DLD1 (cell line): Measurements from ENCODE around the gene EDEM1.
"Not testable (repeated sequence)": the region's sequence is repeated elsewhere in the genome, so short reads cannot be mapped to it uniquely, and the experiment has no call there.

Experiments
- in situ Hi-C: cut with HindIII; loops from 2 replicates; pipeline ENCODE4 v1.10.0; 2017; ENCODE audit warnings: low sequenced_read_pairs

Gene EDEM1

DNA sequence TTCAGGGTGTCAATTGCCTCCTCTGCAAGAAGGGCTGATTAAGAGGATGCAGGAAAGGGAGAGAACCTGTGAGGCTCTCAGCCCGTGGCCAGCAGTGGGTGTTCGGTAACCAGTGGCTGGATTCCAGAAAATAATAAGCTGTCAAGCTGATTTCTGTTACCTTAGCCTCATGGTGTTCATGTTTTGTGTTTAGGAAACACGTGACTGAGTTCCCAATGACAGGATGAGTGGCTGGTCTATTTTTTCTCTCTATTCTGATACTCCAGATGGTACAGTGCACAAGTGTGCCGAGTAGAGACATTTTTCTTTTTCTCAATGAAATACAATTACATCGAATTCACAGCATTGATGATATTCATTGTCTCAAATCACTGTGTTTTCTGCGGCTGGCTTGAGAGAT is 43.6 kb downstream of the EDEM1 start:
- in situ Hi-C loops: no loop called here

DNA sequence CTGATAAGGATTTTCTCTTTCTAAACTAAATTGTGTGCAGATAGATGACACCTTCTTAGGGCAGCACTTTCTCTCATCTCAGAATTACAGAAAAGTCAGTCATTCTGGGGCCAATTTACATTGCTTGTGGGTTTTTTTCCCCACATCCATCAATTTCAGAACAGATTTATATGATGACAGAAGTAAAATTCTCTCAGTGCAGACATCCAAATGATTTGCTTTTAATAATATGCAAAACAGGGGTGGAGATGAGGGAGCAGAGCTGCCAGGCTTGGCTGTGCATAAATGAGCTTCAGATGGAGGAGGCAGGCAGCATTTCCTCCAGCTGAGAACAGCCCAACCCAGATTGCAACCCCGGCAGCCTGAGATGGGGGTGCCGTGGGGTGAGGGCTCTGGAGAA is 44.0 kb downstream of the EDEM1 start:
- in situ Hi-C loops: no loop called here

DNA sequence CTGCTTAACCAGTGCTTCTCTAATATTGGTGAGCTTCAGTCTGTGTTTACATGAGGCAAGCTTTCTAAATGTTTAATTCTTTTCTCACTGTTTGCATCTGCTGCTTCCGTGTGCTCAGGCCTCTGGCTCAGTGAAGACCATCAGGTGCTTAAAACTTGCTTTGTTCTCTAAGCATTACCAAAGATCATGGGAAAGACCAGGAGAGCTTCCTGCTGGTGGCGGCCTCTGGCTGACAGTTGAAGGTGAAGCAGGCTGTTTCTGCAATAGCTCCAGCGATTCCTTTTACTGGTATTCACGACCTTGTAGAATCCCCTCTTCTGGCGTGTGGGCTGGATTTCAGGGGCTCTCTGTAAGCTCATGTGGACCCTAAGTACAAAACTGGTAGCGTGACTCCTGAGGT is 45.1 kb downstream of the EDEM1 start:
- in situ Hi-C loops: no loop called here

DNA sequence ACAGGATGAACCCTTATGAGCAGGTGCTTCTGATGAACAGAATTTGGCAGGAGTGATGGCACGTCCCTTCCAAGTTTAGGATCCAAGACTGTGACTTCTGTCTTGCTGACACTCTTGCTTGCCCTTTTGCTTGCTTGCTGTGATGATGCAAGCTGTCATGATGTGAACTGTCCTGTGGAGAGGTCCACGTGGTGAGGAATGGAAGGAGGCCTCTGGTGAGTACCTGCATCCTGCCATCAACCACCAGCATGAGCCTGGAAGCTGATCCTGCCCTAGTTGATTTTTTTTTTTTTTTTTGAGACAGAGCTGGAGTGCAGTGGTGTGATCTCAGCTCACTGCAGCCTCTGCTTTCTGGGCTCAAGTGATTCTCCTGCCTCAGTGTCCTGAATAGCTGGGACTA is 45.5 kb downstream of the EDEM1 start:
- in situ Hi-C loops: no loop called here

- in situ Hi-C loops: no loop called here
These were observed 48.1 kb downstream of the EDEM1 start for GRCh38 chr3:5235655-5236054.

- in situ Hi-C loops: no loop called here
These were observed 51.0 kb downstream of the EDEM1 start for GRCh38 chr3:5238545-5238944.

DNA sequence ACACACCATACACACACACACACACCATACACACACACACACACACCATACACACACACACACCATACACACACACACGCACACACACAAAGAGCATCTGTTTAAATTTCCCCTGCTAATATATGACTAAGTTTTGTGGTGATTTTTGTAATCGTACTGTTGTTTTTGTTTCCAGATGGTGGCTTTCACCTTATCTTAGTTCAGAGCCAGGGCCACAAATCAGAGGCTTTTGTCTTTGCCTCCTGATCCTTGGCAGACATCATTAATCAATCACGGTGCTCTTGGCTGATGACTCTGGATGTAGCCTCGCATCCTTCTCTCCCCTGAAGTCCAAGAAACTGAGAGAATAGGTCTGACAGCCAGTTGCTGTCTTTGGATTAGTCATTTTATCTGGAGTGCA is 52.1 kb downstream of the EDEM1 start:
- in situ Hi-C loops: no loop called here

DNA sequence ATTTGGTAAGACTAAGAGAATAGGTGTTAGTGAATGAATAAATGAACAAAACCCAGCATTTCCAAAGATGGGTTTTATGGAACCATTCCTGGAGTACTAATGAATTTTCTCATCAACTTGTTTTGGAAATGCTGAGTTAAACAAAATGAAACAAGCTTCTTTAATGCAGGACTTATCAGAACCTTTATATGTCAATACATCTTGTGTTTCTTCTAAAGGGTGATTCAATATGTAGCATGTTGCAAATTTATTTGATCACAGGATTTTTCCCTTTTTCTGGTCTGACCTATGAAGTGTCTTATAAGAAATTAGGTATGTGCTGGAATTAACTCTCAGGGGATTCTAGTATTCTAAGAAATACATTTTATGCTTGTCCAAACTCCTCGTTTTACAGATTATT is 53.2 kb downstream of the EDEM1 start:
- in situ Hi-C loops: no loop called here

- in situ Hi-C loops: not testable (repeated sequence)
These were observed 55.3 kb downstream of the EDEM1 start for GRCh38 chr3:5242785-5243184.

GRCh38 chr3:5245927-5246326 is 58.4 kb downstream of the EDEM1 start:
- in situ Hi-C loops: no loop called here

DNA sequence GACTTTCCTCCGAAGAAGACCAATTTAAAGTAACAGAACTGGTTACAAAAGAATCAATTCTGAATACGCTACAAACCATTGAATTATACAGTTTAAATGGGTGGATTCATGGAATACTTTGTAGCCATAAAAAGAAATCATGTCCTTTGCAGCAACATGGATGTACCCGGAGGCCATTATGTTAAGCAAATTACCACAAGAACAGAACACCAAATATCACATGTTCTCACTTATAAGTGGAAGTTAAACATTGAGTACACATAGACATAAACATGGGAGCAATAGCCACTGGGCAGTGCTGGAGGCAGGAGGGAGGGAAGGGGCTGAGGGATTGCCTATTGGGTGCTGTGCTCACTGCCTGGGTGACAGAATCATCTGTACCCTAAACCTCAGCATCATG is 61.3 kb downstream of the EDEM1 start:
- in situ Hi-C loops: no loop called here

- in situ Hi-C loops: no loop called here
These were observed 63.1 kb downstream of the EDEM1 start for GRCh38 chr3:5250467-5251195.

- in situ Hi-C loops: no loop called here
These were observed 63.7 kb downstream of the EDEM1 start for GRCh38 chr3:5251196-5251583.

DNA sequence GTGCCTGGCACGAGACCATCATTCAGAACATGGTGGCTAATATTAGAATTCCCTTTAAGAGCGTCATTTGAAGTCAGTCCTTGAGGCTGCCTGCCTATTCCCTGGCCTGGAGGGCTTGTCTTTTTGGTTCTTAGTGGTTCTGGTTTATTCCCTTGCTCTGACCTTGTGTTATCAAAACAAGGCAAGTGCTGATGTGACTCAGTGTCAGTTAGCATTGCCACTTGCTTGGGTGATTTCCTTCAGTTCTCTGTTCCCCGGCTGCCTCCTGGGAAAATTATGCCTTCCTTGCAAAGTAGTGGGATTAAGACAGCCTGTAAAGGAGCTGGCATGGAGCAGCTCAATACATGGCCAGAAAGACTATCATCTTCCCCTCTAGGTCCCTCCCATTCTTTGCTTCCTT is 64.6 kb downstream of the EDEM1 start:
- in situ Hi-C loops: no loop called here

DNA sequence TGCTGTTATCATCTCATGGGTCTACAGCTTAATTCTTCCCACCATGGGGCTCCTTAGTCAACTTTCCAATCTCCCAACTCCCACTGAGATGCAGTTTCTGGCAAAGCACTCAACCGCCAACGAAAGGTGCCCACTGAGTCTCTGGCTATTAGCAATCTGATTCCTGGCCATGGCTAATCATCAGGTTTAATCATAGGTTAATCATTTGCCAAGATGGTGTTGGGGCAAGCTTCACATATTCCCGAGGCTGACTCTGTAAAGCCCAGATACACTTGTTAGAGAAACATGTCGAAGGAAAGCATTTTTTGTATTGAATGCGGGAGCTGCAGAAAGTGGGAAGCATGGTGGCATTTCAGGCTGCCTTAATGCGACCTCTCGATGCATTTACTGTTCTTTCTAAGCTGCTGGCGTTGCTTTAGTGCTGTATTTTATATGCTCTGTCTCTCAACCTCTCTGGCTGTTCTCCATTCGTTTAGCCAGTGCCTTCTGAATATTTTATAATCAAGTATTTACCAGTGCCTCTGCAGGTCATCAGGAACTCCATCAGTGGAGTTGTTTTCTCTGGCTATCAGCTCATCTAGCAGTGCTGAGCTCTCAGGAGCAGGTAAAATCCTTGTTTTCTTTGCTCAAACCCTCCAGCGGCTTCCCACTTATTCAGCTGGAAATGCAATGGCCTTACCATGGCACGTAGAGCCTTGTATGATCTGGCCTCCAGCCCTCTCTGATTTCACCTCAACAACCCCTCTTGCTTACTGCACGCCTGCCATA is 67.0 kb downstream of the EDEM1 start:
- in situ Hi-C loops: no loop called here

DNA sequence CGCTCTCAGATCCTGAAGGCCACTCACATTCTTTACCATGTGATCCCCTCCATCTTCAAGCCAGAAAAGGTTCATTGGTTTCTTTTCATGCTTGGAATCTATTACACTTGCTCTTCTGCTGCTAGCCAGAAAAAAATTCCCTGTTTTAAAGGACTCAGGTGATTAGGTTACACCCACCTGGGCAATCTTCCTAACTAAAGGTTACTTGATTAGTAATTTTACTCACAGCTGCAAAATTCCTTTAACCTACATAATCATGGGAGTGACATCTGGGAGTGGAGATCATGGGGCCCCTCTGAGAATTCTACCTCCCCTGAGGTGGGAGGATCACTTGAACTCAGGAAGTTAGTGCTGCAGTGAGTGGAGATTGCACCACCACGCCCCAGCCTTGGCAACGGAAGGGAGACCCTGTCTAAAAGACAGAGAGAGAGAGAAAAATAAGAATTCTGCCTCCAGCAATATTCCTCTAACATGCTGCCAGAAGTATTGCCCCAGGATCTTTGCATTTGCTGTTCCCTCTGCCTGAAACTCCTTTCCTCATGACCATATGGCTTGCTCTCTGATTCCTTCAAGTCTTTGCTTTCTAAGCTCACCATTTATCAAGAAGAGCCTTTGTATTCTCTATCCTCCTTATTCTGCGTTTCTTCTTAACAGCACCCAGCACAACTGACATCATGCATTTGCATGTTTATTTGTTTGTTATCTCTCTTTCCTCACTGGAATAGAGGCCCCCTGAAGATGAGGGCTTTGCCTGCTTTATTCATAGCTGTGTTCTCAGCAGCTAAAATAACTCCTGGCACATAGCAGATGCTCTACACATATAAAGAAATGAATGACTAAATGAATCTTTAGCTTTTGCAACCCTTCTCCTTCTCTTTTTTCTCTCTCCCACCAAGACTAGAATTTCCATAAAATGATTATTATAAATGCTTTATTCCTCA is 68.2 kb downstream of the EDEM1 start:
- in situ Hi-C loops: no loop called here

GRCh38 chr3:5258526-5258925 is 71.0 kb downstream of the EDEM1 start:
- in situ Hi-C loops: no loop called here

GRCh38 chr3:5260992-5261501 is 73.5 kb downstream of the EDEM1 start:
- in situ Hi-C loops: no loop called here

- in situ Hi-C loops: no loop called here
These were observed 75.0 kb downstream of the EDEM1 start for GRCh38 chr3:5262507-5262906.

DNA sequence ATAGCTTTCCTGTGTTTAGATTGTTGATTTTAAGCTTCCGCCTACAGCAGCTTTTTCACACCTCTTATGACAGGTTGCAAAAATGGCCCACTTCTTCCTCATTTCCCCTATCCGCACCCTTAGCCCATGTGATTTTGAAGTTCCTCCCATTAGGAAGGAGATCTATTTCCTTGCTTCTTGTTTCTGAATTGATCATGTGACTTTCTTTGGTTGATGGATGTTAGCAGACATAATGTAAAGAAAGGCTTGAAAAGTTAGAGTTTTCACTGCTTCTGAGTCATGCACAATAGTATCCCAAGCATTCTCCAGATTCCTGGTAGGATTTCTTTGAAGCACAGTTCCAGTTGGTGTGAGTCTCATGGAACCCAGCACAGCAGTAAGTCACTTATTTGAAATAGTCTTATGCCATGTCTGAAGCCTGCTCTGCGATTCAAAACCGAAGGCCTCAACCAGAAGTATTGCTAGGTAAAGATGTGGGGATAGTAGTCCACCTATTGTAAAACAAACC is 76.6 kb downstream of the EDEM1 start:
- in situ Hi-C loops: no loop called here
